CD14-positive monocyte (primary cell): ENCODE measurements around the gene CNOT1. TPM values are rescaled to one million over a fixed set of nuclear protein-coding genes. Genes with fewer than 3 reads are reported as not detected.

Experiments used
- DNase-seq, 3 donors: peaks; one replicate each; pipeline ENCODE4 v3.0.0-alpha.2; 2011 to 2022
- H2AFZ ChIP-seq: 2 replicates; pipeline ENCODE4 v1.6.0; 2012; ENCODE audit warnings: mild to moderate bottlenecking, low read depth, low read length, inconsistent platforms; ENCODE audit not compliant: insufficient read depth, poor library complexity, severe bottlenecking
- H3K27ac ChIP-seq, 2 donors: 1 replicate in 1 of 2; 2 replicates in 1 of 2; pipeline ENCODE4 v1.5.1; 2012 to 2013; ENCODE audit warnings: low read length in 2 of 2, control low read depth in 1 of 2, inconsistent platforms in 1 of 2, low read depth in 1 of 2, mild to moderate bottlenecking in 1 of 2
- H3K27me3 ChIP-seq, 2 donors: one replicate each; pipeline versions ENCODE4 v1.6.0 to v1.6.1; 2011 to 2013; ENCODE audit warnings: low read length in 2 of 2; ENCODE audit not compliant: control insufficient read depth in 2 of 2, insufficient read depth in 2 of 2
- H3K36me3 ChIP-seq, 2 donors: replicated peaks in 1 of 2; 1 replicate in 1 of 2; 2 replicates in 1 of 2; pipeline versions ENCODE4 v1.5.1 to v1.6.1; 2012 to 2013; ENCODE audit warnings: low read length in 2 of 2, control low read depth in 1 of 2, inconsistent platforms in 1 of 2, mild to moderate bottlenecking in 1 of 2; ENCODE audit not compliant: insufficient read depth in 2 of 2, control insufficient read depth in 1 of 2
- H3K4me1 ChIP-seq, 2 donors: 1 replicate in 1 of 2; 2 replicates in 1 of 2; pipeline versions ENCODE4 v1.5.1 to v1.6.1; 2012 to 2013; ENCODE audit warnings: low read length in 2 of 2, control low read depth in 1 of 2, inconsistent platforms in 1 of 2, mild to moderate bottlenecking in 1 of 2, moderate library complexity in 1 of 2; ENCODE audit not compliant: insufficient read depth in 2 of 2, control insufficient read depth in 1 of 2
- H3K4me2 ChIP-seq: replicated peaks from 2 replicates; pipeline ENCODE3; 2012; ENCODE audit warnings: low read length, moderate library complexity, mild to moderate bottlenecking; ENCODE audit not compliant: poor library complexity, severe bottlenecking; ENCODE audit errors: extremely low read depth
- H3K4me3 ChIP-seq, 3 experiments: fragments of 200-600 bp in 1 of 3; sonication (generic) in 1 of 3; replicated peaks in 1 of 3; 1 replicate in 2 of 3; 2 replicates in 1 of 3; pipeline ENCODE4 v1.5.1; 2011 to 2013; ENCODE audit warnings: low read length in 3 of 3, mild to moderate bottlenecking in 3 of 3, control low read depth in 2 of 3, low read depth in 2 of 3, inconsistent platforms in 1 of 3, moderate library complexity in 1 of 3
- H3K79me2 ChIP-seq: 2 replicates; pipeline ENCODE4 v1.6.0; 2012; ENCODE audit warnings: mild to moderate bottlenecking, control low read depth, inconsistent platforms, low read length, moderate library complexity; ENCODE audit not compliant: insufficient read depth
- H3K9ac ChIP-seq: 2 replicates; pipeline ENCODE4 v1.6.0; 2017; ENCODE audit warnings: low read length, mild to moderate bottlenecking; ENCODE audit not compliant: insufficient read depth, poor library complexity, severe bottlenecking
- H3K9me3 ChIP-seq, 2 donors: replicated peaks in 1 of 2; 1 replicate in 1 of 2; 2 replicates in 1 of 2; pipeline versions ENCODE4 v1.5.1 to v1.6.1; 2012 to 2013; ENCODE audit warnings: low read length in 2 of 2, control low read depth in 1 of 2; ENCODE audit not compliant: control insufficient read depth in 1 of 2, insufficient read depth in 1 of 2
- H4K20me1 ChIP-seq: 2 replicates; pipeline ENCODE4 v1.6.0; 2012; ENCODE audit warnings: mild to moderate bottlenecking, low read length, control low read depth, moderate library complexity; ENCODE audit not compliant: insufficient read depth
- H3K27ac Mint-ChIP-seq, 7 donors: one replicate each; pipeline ENCODE4 v1.8.0; 2020; ENCODE audit warnings: mild to moderate bottlenecking in 7 of 7, mixed read lengths in 7 of 7, moderate library complexity in 6 of 7, inconsistent platforms in 2 of 7
- H3K27me3 Mint-ChIP-seq, 3 donors: one replicate each; pipeline ENCODE4 v1.8.0; 2021 to 2022; ENCODE audit warnings: low read depth in 3 of 3, mild to moderate bottlenecking in 3 of 3, mixed read lengths in 3 of 3, moderate library complexity in 3 of 3, inconsistent platforms in 1 of 3
- H3K36me3 Mint-ChIP-seq, 2 donors: one replicate each; pipeline ENCODE4 v1.8.0; 2020; ENCODE audit warnings: mixed read lengths in 2 of 2, inconsistent platforms in 1 of 2, mild to moderate bottlenecking in 1 of 2
- H3K4me1 Mint-ChIP-seq: one replicate; pipeline ENCODE4 v1.8.0; 2020; ENCODE audit warnings: mild to moderate bottlenecking, mixed read lengths
- H3K4me3 Mint-ChIP-seq, 2 donors: one replicate each; pipeline ENCODE4 v1.8.0; 2020; ENCODE audit warnings: mild to moderate bottlenecking in 2 of 2, mixed read lengths in 2 of 2, moderate library complexity in 1 of 2
- H3K9me3 Mint-ChIP-seq, 7 donors: one replicate each; pipeline ENCODE4 v1.8.0; 2020 to 2022; ENCODE audit warnings: mixed read lengths in 7 of 7, mild to moderate bottlenecking in 6 of 7, moderate library complexity in 6 of 7, inconsistent platforms in 2 of 7
- CTCF ChIP-seq: fragments of 200-600 bp; IDR thresholded peaks from one replicate; pipeline ENCODE4 v1.8.0; 2022; ENCODE audit warnings: antibody characterized with exemption, mild to moderate bottlenecking
- WGBS: methylation state at CpG from one replicate; pipeline ENCODE4 v1.1.5; 2013; ENCODE audit warnings: missing lambda C conversion rate; ENCODE audit not compliant: insufficient coverage; 5-methylcytosine and 5-hydroxymethylcytosine counted together
- intact Hi-C, 2 donors: fragments of 100-400 bp; cut with micrococcal nuclease; formaldehyde crosslinking; loops; one replicate each; pipeline versions ENCODE4 v1.15.0 to v1.15.1; 2023
- polyA plus RNA-seq, 3 donors: library from polyadenylated mRNA; depleted of rRNA in 1 of 3; unstranded in 2 of 3; stranded (reverse) in 1 of 3; fragments of 300-500 nt in 2 of 3; fragments of >200 nt in 1 of 3; fragmentation: Illumina TruSeq in 2 of 3; gene quantifications; 1 replicate in 2 of 3; 2 replicates in 1 of 3; pipeline ENCODE4 v1.2.3, GENCODE V29; 2012 to 2021

CNOT1 gene
- polyA plus RNA-seq, 3 donors = 50.8 to 182 (median 60.8) TPM

GRCh38 chr16:58515871-58516767 is 113.5 kb downstream of the CNOT1 start:
- Histone ChIP-seq H3K9me3 (no peaks in the 10 kb centered on the region), H3K36me3 (peaks cover 35 to 45% of the 10 kb centered on the region in 2 donors), H4K20me1 (peaks cover 36% of the 10 kb centered on the region), H3K4me3 (peak overlapping the region; percentile 68 to 90 (median 75)), H3K27me3 (no peaks in the 10 kb centered on the region), H2AFZ (peak overlapping the region; percentile 98), H3K79me2 (no peaks in the 10 kb centered on the region), H3K9ac (peak overlapping the region; percentile 76), H3K4me1 (peaks cover 13 to 21% of the 10 kb centered on the region in 2 donors), H3K4me2 (peak overlapping the region; percentile 92), H3K27ac (peak overlapping the region in 1 of 2 donors; percentile 71)
- TF ChIP-seq CTCF = peak; percentile 23
- H3K27ac Mint-ChIP-seq = peak overlapping the region in 4 of 7 donors; percentile 70 to 92 (median 85)
- peaks cover 35 to 40% of the 10 kb centered on the region in 2 donors for H3K36me3 Mint-ChIP-seq
- peaks cover 0 to 2% (median 0%) of the 10 kb centered on the region in 3 donors for H3K27me3 Mint-ChIP-seq
- peak overlapping the region; percentile 89 to 97 for H3K4me3 Mint-ChIP-seq
- no peak for DNase-seq
- peaks cover 11% of the 10 kb centered on the region for H3K4me1 Mint-ChIP-seq
- 6% methylated on average over 37 of the region's 66 CpGs for WGBS
- intact Hi-C loops = loop anchor here (2.0 to 10.0 kb wide), 4 partner anchors 109 to 149 kb away; partner anchors contain the start of gene CNOT1 (in 2 of the 2)
- H3K9me3 Mint-ChIP-seq = no peaks in the 10 kb centered on the region

GRCh38 chr16:58515125-58515870 is 114.3 kb downstream of the CNOT1 start, which contains the start of gene SETD6:
SETD6 (plus strand) TSS chr16:58515517; CDS start chr16:58515538, 21 bp downstream.
- Mint-ChIP-seq H3K27me3 (peaks cover 0 to 2% (median 0%) of the 10 kb centered on the region in 3 donors), H3K4me1 (peaks cover 11% of the 10 kb centered on the region), H3K9me3 (no peaks in the 10 kb centered on the region), H3K27ac (peak within 1 kb of the TSS; percentile 57 to 92 (median 87)), H3K36me3 (peaks cover 27 to 32% of the 10 kb centered on the region in 2 donors), H3K4me3 (peak within 1 kb of the TSS; percentile 89 to 97)
- TF ChIP-seq CTCF = no peak
- Histone ChIP-seq H3K79me2 (no peaks in the 10 kb centered on the region), H2AFZ (peak within 1 kb of the TSS; percentile 98), H3K9me3 (no peaks in the 10 kb centered on the region), H3K4me1 (peaks cover 13 to 21% of the 10 kb centered on the region in 2 donors), H3K27ac (peak within 1 kb of the TSS; percentile 28 to 71), H3K4me2 (peak within 1 kb of the TSS; percentile 92), H3K4me3 (peak within 1 kb of the TSS; percentile 68 to 90 (median 75)), H4K20me1 (peaks cover 33% of the 10 kb centered on the region), H3K9ac (peak within 1 kb of the TSS; percentile 76), H3K36me3 (peaks cover 27 to 36% of the 10 kb centered on the region in 2 donors), H3K27me3 (no peaks in the 10 kb centered on the region)
- peak; percentile 72 to 78 (median 76) for DNase-seq
- intact Hi-C loops = loop anchor here (2.0 to 10.0 kb wide), 4 partner anchors 110 to 150 kb away; partner anchors contain the start of gene CNOT1 (in 2 of the 2)
- 0% methylated on average over 80 of the region's 80 CpGs for WGBS
